HG03521 (cell line): ENCODE data around the gene VWA2.
"Not testable (repeated sequence)": the region's sequence is repeated elsewhere in the genome, so short reads cannot be mapped to it uniquely, and the experiment has no call there.

Experiments used
- ATAC-seq: cut with Tn5 transposase; IDR thresholded peaks from one replicate; pipeline ENCODE4 v1.9.1; 2021; ENCODE audit warnings: mild to moderate bottlenecking, moderate library complexity; ENCODE audit not compliant: unreplicated experiment

Gene VWA2

GRCh38 chr10:114313866-114314265, 74.8 kb downstream of the VWA2 start:
- ATAC-seq = no peak

DNA sequence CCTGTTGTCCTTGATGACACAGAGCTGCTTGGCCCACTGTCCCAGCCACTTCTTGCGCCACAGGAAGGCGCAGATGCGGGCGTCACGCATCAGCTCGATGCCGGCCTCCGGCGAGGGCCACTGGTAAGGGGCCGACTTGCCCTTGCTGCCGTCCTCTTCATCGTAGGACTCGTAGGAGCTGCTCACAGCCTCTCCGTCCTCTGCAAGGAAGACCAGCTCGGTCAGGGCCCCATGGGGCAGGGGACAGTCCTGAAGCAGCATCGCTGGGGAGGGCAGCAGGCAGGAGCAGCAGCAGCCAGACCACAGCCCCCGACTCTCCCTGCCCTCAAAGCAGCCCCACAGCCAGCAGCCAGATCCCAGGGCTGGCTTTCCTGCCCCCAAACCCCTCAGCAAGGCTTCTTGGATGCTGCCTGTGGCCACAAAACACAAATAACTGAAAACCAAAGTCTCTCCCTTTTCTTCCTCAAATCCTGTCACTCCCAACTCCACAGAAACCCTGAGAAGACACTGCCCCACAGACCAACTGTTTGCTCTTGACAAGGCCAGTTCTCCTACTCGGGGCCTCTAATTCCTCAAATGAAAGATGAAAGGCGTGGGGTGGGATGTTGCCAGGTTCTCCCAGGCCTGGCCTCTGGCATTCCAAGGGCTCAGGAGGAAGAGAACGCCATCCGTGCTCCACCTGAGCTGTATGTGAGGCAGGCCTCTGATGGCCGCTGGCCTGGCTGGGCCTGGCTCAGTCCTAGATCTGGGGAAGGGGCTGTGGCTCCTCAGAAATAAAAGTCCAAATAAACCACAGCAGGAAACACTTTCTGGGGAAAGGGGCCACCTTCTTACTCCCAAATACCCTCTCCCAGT, 76.7 kb downstream of the VWA2 start:
- ATAC-seq = no peak

DNA sequence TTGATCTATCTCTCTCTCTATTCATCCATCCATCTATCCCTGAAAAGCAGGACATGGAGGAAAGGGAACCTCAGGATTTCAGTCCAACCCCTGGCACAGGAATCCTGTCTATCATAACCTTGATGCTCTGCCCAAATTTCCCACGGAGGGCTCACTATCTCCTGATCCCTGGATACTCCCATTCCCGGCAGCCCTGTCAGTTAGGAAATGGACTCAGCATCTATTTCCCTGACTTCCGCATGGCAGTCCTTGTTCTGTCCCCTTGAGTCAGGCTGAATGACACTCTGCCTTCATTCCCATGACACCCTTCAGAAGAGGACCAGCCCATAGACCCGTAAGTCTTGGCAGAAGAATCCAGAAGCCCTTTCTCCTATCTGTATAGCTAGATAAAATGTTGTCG, 77.7 kb downstream of the VWA2 start:
- ATAC-seq = no peak

DNA sequence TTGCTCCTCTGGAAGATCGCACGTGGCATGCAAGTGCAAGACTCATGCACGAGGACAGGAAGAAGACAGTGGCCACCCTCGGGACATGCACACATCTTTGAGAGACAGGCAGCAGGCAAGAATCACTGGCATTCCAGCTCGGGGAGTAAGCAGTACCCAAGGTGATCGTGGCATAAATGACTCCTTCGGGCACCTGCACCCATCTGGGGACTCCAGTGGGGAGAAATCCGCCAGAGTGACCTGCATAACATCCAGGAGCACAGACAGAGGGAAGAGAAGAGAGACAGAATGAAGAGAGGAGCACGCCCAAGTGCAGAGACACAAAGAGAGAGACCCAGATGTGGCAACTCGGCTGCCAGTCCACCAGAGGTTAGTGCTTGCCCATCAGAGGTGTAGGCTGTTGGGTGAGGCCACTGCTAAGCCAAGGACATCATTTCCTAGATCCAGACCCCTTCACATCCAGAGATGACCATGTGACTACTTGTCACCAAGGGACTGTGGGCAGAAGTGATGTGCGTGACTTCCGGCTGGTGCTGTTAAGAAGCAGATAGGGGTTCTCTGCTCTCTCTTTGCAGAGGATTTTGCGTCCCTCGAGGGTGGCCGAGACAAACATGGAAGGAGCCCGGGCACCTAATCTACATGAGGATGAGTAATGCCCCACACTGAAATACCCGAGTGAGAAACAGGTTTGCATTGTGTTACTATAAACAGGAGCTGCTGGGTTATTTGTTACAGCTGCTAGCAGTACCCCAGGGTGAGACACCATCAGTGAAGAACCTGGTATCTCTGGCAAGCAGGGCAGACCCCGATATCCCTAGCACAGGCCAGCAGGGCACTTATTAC, 80.6 kb downstream of the VWA2 start:
- ATAC-seq = no peak

DNA sequence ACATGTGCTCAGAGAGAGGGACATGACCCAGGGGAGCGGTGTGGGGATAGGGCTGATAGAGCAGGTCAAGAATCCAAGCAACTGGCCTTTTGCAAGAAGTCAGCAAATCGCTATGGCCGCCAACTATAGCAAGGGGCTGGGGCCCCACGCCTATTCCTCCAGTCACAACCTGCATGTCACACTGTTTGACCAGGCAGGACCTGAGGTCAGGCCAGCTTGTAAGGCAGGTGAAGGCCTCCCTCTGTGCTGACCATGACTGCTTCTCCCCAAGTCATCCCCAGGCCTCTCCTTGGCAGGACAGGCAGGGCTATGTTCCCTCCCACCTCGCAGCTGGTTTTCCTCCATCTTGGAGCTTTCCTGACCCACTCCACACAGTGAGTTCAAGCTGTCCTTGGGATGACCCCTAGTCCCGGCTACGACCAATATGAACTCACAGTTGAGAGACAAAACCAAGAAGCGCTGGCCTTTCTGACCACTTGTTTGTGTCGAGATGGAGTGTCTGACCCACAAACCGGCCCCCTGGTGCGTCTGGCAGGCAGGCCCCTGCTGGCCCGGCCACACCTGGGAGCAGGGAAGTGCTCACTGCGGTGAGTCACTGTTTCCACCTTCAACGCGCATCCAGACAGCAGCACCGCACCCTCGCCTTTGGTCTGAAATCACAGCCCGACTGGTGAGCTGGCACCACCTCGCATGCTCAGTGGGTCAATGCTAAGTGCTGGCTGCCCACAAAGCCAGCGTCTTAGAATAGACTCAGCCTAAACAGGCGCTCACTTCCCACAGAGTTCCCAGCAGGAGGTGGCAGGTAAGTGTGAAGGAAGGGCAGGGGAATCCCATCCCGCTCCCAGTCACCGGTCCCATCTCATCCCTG, 81.4 kb downstream of the VWA2 start:
- ATAC-seq = no peak

DNA sequence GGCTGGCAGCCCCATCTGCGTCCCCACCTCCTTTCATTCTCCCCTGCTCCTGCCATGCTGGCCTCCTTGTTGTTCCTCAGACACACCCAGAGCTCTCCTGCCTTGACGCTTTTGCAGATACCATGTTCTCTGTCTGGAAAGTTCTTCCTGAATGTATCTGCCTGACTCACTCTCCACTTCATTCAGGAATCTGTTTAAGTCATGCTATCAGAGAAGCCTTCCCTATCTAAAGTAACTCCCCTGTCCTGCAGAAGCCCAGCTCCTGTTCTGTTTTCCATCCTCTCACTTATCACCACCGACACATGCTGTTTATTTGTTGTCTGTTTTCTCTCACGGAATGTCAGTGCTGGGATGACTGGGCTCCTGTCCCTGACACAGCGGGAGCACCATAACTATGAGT, 83.3 kb downstream of the VWA2 start:
- no peak for ATAC-seq

DNA sequence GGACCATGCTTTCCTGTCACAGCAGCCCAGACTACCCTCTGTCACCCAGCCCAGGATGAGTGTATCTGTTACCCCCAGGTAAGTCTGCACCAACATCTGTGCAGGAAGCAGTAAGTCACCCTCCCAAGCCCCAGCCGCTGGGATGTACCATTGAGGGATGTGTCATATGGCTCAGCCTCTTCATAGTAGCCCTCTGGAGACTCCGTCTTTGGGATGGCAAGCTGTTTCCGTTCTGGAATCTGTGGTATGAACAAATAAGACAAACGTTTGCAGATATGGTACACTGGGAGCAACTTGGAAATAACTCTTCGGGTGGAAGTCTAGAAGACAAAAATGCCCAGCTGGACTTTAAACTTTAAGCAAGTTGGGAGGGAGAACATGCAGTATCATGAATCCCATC, 84.0 kb downstream of the VWA2 start:
- no peak for ATAC-seq

- ATAC-seq = no peak
Measured at GRCh38 chr10:114326795-114327194, 87.7 kb downstream of the VWA2 start.

DNA sequence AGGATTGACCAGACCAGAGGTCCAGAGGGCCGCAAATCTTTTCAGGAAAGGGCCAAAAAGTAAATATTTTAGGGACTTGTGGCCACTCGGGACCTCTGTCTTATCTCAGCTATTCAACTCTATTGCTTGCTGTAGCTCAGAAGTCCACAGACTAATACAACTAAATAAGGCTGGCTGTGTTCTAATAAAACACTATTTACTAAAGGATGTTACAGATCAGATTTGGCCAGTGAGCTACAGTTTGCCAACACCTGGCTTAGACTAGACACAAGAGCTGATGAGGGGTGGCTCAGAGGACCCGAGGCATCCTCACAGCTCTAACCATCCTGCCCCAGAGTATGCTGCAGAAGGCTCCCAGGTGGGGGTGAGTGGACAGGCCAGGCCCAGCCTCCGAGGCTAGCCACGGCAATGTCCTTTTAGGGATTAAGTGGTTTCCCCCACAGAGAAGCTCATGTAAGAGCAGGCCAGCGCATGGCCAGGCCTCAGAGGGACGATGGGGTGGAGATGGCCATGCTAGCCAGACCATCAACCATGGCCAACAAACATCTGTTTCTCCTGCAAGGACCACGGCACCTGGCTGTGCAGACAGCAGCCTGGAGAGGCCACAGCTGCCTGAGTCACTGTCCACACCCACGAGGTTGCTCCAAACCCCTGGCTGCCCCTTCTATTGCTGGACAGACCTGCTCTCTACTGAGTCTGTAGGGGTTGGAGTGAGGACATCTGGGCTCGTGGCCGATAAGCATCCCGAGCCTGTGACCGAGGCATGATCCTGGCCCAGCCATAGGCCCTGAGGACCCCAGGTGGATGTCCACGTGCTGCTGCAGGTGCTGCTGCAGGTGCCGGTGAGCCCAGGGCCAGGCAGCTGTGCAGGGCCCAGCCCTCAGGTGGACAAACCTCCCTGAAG, 88.7 kb downstream of the VWA2 start:
- ATAC-seq = no peak

DNA sequence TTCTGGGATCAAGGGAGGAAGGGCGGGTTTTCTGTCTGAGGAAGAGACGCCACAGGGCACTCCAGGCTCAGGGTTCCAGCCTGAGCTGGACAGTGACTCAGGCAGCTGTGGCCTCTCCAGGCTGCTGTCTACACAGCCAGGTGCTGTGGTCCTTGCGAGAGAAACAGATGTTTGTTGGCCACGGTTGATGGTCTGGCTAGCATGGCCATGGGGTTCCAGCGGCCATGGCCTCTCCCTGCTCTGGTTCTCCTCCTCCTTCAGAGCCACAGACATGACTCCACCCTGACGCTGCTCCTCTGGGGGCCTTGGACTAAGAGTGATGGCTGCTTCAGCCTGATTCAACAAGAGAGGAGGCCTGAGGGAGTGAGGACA, 89.4 kb downstream of the VWA2 start:
- ATAC-seq = no peak

GRCh38 chr10:114328874-114329273, 89.8 kb downstream of the VWA2 start:
- no peak for ATAC-seq

GRCh38 chr10:114329634-114330365, 90.7 kb downstream of the VWA2 start:
- ATAC-seq = no peak

- no peak for ATAC-seq
Measured at GRCh38 chr10:114332301-114333192, 93.5 kb downstream of the VWA2 start.

- not testable (repeated sequence) for ATAC-seq
Measured at GRCh38 chr10:114333441-114333840, 94.4 kb downstream of the VWA2 start.

- no peak for ATAC-seq
Measured at GRCh38 chr10:114334301-114334700, 95.2 kb downstream of the VWA2 start.

GRCh38 chr10:114335614-114336013, 96.6 kb downstream of the VWA2 start:
- ATAC-seq = no peak

DNA sequence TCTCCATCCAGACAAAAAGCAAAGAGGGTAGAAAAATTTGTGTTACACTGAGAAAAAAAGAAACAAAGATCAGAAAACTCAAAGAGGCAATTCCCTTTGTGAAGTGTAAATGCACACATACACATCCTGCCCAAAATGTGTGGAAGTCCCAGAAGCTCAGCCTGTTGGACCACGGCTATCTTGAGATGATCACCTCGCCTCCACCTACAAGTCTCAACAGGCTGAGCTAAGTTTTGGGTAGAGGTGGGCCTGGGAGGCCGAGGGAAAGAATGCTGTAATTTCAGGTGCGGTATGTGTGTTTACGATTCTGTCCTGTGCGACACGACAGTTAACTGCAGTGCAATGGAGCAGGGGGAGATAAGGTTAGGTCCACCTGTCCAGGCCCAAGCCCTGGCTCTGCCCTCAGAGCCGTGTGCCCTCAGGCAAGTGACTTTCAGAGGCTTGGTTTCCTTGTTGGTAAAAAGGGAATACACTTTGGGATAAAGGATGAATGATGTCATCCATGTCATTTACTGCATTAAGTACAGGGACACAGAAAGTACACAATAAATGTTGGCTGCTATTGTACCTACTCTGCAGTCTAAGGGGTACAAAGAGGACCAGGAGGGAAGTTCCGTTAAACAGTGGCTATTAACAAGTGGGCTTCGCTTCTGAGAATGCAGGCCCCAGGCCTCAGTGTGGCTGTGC, 97.9 kb downstream of the VWA2 start:
- ATAC-seq = no peak
